GM04504 (cell line): ENCODE results near the gene DYNC1I1.
A peak's percentile ranks its signal among the peaks of the same experiment; 100 is the strongest.

Source experiments
- DNase-seq: peaks from one replicate; pipeline ENCODE4 v3.0.0-alpha.2; 2012; ENCODE audit warnings: low read depth

The DYNC1I1 gene

GRCh38 chr7:95772298-95772770 is at the start of gene DYNC1I1:
Gene DYNC1I1 (plus strand): TSS chr7:95772554. CDS start chr7:95804730, 32,176 bp downstream.
- peak; percentile 32 for DNase-seq

GRCh38 chr7:95723583-95724180 is 48.7 kb upstream of the DYNC1I1 start:
- DNase-seq, result peak; percentile 28

GRCh38 chr7:95725205-95725604 is 47.1 kb upstream of the DYNC1I1 start:
- DNase-seq, result peak; percentile 3

GRCh38 chr7:95730493-95731280 is 41.7 kb upstream of the DYNC1I1 start:
- no peak for DNase-seq

- DNase-seq, result no peak
These were observed 35.7 kb upstream of the DYNC1I1 start for GRCh38 chr7:95736635-95737034.

- no peak for DNase-seq
These were observed 34.4 kb upstream of the DYNC1I1 start for GRCh38 chr7:95737828-95738505.

GRCh38 chr7:95749044-95749443 is 23.3 kb upstream of the DYNC1I1 start:
- no peak for DNase-seq

GRCh38 chr7:95749515-95749914 is 22.8 kb upstream of the DYNC1I1 start:
- DNase-seq, result no peak

GRCh38 chr7:95753440-95753839 is 18.9 kb upstream of the DYNC1I1 start:
- DNase-seq, result no peak

GRCh38 chr7:95755277-95755934 is 16.9 kb upstream of the DYNC1I1 start:
- DNase-seq, result no peak

GRCh38 chr7:95758187-95758586 is 14.2 kb upstream of the DYNC1I1 start:
- DNase-seq, result no peak

- no peak for DNase-seq
These were observed 6.3 kb upstream of the DYNC1I1 start for GRCh38 chr7:95766086-95766485.

GRCh38 chr7:95766657-95767056 is 5.7 kb upstream of the DYNC1I1 start:
- DNase-seq, result no peak

GRCh38 chr7:95772771-95773581 is 622 bp downstream of the DYNC1I1 start:
- no peak for DNase-seq

- no peak for DNase-seq
These were observed 4.3 kb downstream of the DYNC1I1 start for GRCh38 chr7:95776561-95777185.

- DNase-seq, result no peak
These were observed 4.9 kb downstream of the DYNC1I1 start for GRCh38 chr7:95777269-95777668.

- no peak for DNase-seq
These were observed 8.3 kb downstream of the DYNC1I1 start for GRCh38 chr7:95780665-95781064.

- DNase-seq, result no peak
These were observed 9.7 kb downstream of the DYNC1I1 start for GRCh38 chr7:95781961-95782586.

- no peak for DNase-seq
These were observed 12.4 kb downstream of the DYNC1I1 start for GRCh38 chr7:95784796-95785195.

- no peak for DNase-seq
These were observed 15.9 kb downstream of the DYNC1I1 start for GRCh38 chr7:95788258-95788657.

- DNase-seq, result no peak
These were observed 16.5 kb downstream of the DYNC1I1 start for GRCh38 chr7:95788884-95789283.
